Activated CD8-positive, alpha-beta memory T cell treated with anti-CD3 and anti-CD28 coated beads for 36 hours (primary cell): Measurements from ENCODE around the gene COL19A1. TPM values are rescaled to one million over a fixed set of nuclear protein-coding genes. Genes with fewer than 3 reads are reported as not detected.
"Not testable (repeated sequence)": the region's sequence is repeated elsewhere in the genome, so short reads cannot be mapped to it uniquely, and the experiment has no call there.

Experiments used
- CTCF ChIA-PET: fragments of 350-600 bp; sonication (Branson Sonifier 250); formaldehyde crosslinking; loops from one replicate; lab custom pipeline; 2021; ENCODE audit warnings: antibody characterized with exemption; lab: Charles Lee
- POLR2A ChIA-PET: fragments of 350-600 bp; sonication (Branson Sonifier 250); formaldehyde crosslinking; loops from one replicate; lab custom pipeline; 2021; ENCODE audit warnings: antibody characterized with exemption; lab: Charles Lee
- total RNA-seq, 2 experiments: library from RNA; stranded (reverse); gene quantifications; one replicate each; pipeline ENCODE4 v1.2.3, GENCODE V29; 2021

Gene COL19A1
- total RNA-seq, 2 experiments from 2014 or later = 0.30 to 0.52 TPM

DNA sequence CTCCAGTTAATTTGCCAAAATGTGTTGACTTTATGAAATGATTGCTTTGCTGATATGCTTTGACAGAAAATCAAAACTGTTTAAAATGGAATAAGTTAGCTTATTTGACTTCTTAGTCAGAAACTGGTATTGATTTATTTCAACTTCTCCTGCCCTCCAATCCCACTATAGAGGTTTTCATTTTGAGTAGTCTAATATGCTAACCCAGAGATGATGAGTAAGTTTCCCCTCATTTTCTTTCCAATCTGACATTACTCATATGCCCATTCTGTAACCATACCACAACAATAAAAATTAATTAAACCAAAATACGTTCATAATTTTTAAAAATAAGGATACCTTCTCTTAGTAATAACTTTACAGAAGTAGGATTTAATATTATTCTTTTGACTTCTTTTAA is 78.8 kb downstream of the COL19A1 start:
- POLR2A ChIA-PET = no interaction called here
- CTCF ChIA-PET = no interaction called here

DNA sequence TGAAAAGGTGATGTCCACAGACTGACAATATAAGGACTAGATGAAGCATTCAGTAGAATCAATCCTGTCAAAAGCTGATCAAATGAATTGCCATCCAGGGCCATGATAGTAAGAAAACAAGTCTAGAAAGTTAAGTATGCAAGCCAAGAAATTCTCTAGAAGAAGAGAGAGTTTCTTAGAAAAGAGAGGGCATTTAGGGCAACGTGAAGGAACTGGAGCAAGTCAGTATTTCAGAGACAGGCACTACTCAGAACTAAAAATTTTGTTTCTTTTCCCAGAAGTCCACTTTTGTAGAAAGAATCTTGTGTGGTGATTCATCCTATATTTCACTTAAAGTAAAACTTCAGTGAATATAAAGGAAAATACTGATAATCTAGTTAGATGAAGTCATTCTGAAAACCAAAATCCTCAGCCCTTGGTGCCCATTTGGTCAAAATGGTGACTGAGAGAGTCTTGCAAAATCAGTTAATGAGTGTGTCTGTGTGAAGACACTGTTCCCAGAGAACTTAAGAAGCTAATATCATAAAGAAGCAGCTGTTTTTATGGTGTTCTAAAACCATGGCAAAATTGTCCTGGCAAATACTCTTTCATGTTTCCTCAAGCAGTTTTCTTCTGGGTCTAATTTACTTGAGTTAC is 82.2 kb downstream of the COL19A1 start:
- ChIA-PET POLR2A (no interaction called here), CTCF (no interaction called here)

DNA sequence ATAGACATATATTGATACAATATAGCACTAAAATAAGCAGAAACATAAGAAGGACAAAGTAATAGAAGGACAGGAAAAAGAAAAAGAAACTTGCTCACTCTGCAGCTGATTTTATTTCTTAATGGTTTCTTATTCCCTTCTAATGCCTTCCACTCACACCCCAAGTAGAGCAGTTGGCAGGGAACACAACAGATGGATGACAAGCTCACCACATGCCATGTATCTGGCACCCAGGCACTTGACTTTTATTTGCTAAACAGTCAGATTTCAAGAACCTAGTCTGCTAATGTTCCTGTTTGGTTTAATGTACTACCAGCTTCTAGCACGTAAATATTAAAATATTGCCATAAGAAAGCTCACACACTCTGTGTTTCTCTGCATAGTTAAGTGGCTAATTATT is 87.1 kb downstream of the COL19A1 start:
- CTCF ChIA-PET = no interaction called here
- POLR2A ChIA-PET = no interaction called here

DNA sequence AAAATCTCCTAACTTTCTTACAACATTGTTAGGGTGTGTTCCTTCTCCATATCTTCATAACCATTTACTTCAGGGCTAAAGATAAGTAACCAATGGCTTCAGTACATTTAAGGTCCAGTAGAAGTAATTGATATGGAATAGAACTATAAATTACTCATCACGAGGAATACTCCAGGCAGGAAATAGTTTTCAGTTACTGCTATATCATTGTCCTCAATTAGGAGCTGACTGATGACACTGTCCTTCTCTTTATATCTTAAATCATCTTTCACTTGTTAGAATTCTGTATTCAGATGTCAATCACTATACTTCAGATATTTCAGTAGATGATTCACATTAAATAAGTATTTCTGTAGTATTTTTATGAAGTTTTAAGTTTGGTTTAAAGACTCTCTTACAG is 88.4 kb downstream of the COL19A1 start:
- CTCF ChIA-PET = no interaction called here
- POLR2A ChIA-PET = no interaction called here

DNA sequence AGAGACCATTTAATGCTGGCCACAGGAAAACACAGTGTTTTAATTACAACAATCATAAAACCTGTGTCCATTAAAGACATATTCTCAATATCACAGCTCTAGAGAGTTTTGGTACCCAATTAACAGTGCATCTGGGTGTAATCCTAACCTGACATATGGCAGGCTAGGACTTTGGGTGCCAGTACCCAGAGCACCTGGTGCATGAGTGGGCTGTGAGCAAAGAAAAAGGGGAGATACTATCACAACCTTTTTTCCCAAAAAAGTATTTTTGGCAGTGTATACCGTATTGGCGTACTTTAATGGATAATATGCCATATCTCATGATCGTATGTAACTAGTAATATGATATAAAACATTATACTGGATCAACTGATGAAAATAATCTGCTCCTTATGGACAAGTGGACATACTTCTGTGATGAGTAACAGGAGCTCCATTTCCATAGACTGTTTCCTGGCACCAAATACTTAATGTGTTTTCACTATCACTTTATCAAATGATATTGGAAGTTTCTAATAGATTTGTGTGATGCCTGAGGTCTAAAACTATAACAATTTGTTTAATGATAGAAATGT is 91.7 kb downstream of the COL19A1 start:
- ChIA-PET CTCF (no interaction called here), POLR2A (no interaction called here)

GRCh38 chr6:69958978-69959377 is 92.6 kb downstream of the COL19A1 start:
- CTCF ChIA-PET = no interaction called here

DNA sequence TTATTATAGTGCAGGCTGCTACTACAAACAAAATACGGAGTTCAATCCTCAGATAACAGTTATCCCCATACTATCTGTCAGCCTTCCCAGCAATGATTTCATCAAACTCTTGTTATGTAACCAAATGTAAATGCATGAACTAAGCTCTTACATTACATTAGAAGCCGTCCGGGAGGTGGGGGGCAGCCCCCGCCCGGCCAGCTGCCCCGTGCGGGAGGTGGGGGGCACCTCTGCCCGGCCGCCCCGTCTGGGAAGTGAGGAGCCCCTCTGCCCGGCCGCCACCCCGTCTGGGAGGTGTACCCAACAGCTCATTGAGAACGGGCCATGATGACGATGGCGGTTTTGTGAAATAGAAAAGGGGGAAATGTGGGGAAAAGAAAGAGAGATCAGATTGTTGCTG is 99.6 kb downstream of the COL19A1 start:
- CTCF ChIA-PET, POLR2A ChIA-PET: not testable (repeated sequence)

More at GRCh38 chr6:69958978-69959377, 92.6 kb downstream of the COL19A1 start:
- POLR2A ChIA-PET = no interaction called here

GRCh38 chr6:69973138-69973537 is 106.8 kb downstream of the COL19A1 start:
- ChIA-PET CTCF (no interaction called here), POLR2A (no interaction called here)

- ChIA-PET CTCF (no interaction called here), POLR2A (no interaction called here)
Measured at GRCh38 chr6:69973763-69974162, 107.4 kb downstream of the COL19A1 start.

- CTCF ChIA-PET = no interaction called here
- POLR2A ChIA-PET = no interaction called here
Measured at GRCh38 chr6:69974193-69974592, 107.8 kb downstream of the COL19A1 start.

DNA sequence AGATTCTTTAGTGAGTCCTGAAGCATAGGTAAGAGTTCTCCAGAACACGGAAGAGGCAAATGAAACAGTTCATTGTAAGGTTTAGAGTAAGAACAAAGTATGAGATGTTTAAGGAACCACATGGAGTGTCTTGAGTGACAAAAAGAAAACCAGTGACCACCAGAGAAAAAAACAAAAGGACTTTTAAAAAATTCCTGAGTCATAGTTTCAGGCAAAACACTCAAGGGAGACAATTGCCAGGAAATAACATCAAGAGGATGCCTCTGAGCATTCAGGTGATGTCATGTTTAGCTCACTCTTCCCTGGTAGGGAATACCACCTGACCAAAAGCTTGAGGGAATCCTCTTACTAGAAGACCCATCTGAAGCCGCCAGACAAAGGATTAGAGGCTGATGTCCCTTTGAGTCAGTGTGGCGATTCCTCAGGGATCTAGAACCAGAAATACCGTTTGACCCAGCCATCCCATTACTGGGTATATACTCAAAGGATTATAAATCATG is 110.3 kb downstream of the COL19A1 start:
- POLR2A ChIA-PET = no interaction called here
- CTCF ChIA-PET = no interaction called here

DNA sequence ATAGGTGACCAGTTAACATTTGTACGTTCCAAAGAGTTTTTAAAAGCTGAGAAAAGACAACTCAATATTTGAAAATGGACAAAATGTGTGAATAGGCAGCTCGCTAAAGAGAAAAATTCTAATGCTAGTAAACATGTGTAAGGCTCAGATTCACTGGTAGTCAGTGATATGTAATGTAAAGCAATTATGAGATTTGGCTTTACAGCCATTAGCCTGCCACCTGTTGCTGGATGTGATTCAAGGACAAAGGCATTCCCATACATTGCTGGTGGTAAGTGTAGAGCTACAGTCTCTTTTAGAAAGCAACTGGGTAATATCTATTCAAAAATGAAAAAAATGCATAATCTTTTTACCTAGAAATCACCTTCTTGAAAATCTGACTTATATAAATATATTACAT is 114.3 kb downstream of the COL19A1 start:
- POLR2A ChIA-PET = no interaction called here
- CTCF ChIA-PET = no interaction called here

GRCh38 chr6:69984506-69984905 is 118.2 kb downstream of the COL19A1 start:
- ChIA-PET POLR2A (no interaction called here), CTCF (no interaction called here)

DNA sequence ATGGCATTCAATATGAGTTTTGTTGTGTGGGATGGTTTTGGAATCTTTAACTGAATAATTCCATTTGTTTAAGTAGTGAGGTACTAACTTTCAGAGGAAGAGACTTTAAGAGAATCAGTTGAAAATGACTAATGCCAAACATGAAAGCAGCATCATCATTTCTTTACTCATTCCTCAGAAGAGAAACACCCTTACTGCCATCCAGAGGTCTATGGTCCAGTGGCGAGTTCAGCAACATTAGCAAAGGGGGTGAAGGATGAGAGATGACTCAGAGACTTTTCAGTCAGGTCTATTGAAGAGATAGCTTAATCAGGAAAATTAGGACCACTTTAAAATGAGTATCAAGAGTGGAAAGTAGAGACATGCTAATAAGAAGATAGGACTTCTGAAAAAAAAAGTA is 118.8 kb downstream of the COL19A1 start:
- ChIA-PET CTCF (no interaction called here), POLR2A (no interaction called here)

- POLR2A ChIA-PET = no interaction called here
- CTCF ChIA-PET = no interaction called here
Measured at GRCh38 chr6:69987550-69987949, 121.2 kb downstream of the COL19A1 start.

DNA sequence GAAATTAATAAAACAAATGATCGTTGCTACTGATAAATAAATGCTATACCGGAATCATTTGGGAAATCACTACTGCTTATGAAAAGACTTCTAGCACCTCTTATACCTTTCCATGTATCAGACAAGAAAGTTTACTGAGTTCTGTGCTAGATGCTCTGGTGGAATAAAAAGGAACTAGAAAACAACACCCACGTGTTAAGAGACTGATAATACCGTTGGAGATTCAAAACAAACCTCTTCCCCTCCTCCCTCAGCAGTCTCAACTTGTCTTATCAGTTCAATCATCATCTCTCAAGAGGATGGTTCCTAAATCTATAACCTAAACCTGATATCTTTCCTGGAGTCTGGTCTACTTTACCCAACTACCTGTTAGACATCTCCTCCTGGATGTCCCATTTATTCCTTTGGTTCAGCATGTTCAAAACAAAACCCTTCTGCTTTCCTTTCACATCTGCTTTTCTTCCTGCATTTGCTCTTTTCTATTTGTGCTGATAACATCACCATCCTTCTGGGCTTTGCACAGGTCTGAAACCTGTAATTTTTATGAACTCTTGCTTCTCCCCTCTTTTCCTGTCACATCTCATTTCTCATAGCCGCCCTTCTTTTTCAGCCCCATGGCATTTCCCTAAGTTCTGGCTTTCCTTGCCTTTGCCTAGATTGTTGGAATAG is 122.2 kb downstream of the COL19A1 start:
- CTCF ChIA-PET = no interaction called here
- POLR2A ChIA-PET = no interaction called here

DNA sequence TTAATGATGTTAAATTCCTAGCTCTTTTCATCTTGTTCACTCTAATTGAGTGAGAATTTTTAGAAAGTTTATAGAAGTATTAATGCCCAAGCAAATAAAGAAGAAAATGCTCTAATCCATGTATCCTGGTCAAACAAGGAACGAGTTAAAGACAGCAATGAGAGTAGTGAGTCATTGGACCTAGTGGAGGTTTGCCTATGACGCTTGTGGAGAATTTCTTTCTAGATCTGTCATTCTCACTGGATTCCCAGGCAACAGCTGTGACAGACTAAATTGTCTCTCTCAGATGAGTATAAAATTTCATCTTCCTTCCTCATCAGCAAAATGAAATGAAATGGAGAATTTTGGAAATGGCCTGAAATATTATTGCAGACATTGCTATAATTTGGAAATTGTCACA is 127.9 kb downstream of the COL19A1 start:
- CTCF ChIA-PET = no interaction called here
- POLR2A ChIA-PET = no interaction called here

DNA sequence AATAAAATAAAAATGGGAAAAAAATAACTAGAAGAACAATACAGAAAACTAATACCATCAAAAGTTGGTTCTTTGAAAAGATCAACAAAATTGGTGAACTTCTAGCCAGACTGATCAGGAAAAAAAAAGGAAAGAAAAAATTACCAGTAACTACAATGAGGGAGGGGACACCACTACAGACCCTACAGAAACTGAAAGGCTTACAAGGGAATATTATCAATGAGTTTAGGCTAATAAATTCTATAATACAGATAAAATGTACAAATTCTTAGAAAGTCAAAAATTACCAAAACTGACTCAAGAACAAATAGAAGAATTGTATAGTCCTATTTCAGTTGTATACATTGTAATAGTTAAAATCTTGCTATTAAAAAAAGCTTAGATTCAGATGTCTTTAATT is 141.8 kb downstream of the COL19A1 start:
- POLR2A ChIA-PET = no interaction called here
- CTCF ChIA-PET = no interaction called here

DNA sequence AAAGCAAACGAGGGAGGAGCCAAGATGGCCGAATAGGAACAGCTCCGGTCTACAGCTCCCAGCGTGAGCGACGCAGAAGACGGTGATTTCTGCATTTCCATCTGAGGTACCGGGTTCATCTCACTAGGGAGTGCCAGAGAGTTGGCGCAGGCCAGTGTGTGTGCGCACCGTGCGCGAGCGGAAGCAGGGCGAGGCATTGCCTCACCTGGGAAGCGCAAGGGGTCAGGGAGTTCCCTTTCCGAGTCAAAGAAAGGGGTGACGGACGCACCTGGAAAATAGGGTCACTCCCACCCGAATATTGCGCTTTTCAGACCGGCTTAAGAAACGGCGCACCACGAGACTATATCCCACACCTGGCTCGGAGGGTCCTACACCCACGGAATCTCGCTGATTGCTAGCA is 144.0 kb downstream of the COL19A1 start:
- POLR2A ChIA-PET, CTCF ChIA-PET: not testable (repeated sequence)

- CTCF ChIA-PET, POLR2A ChIA-PET: not testable (repeated sequence)
Measured at GRCh38 chr6:70023201-70023600, 156.8 kb downstream of the COL19A1 start.

- ChIA-PET CTCF (no interaction called here), POLR2A (no interaction called here)
Measured at GRCh38 chr6:70028246-70028645, 161.9 kb downstream of the COL19A1 start.
